K562 (cell line): ENCODE data around the gene TRMU. TPM values are rescaled to one million over a fixed set of nuclear protein-coding genes. Genes with fewer than 3 reads are reported as not detected.

ENCODE experiments used
- ATAC-seq: fragments of 200-7000 bp; cut with Tn5 transposase; 3 replicates; pipeline ENCODE4 v1.9.1; 2020; ENCODE audit warnings: moderate library complexity
- BruUV-seq: library from RNA; stranded (reverse); fragments of 400-500 nt; replicated peaks from 2 replicates; lab custom pipeline; 2021; lab: Mats Ljungman, UMichigan
- CTCF ChIA-PET: fragments of 300-600 bp; formaldehyde crosslinking; extraction: SDS; loops from one replicate; lab custom pipeline; 2021; ENCODE audit warnings: low intra/inter-chr PET ratio; lab: Yijun Ruan, JAX
- POLR2A ChIA-PET: fragments of 300-600, 350-650 bp; sonication (Branson Sonifier 250); formaldehyde crosslinking; extraction: SDS; loops from one replicate; lab custom pipeline; 2021; ENCODE audit warnings: antibody characterized with exemption, inconsistent platforms; lab: Yijun Ruan, JAX
- DNase-seq, 4 experiments: peaks; one replicate each; pipeline versions ENCODE4 v3.0.0 to v3.0.0-alpha.2; 2011 to 2018; ENCODE audit warnings: low spot score in 3 of 4, mixed read lengths in 3 of 4; ENCODE audit errors: extremely low read depth in 1 of 4
- FAIRE-seq: peaks from 2 replicates; lab custom pipeline; 2011; peaks lifted over from hg19 to GRCh38; lab: Jason Lieb, UNC
- H2AFZ ChIP-seq: 2 replicates; pipeline ENCODE4 v1.6.0; 2011; ENCODE audit warnings: low read depth, low read length, control low read depth, inconsistent platforms
- H3K27ac ChIP-seq: fragments of 200-600 bp; 3 replicates; pipeline ENCODE4 v1.8.0; 2011; ENCODE audit warnings: low read depth, mild to moderate bottlenecking, control low read depth, inconsistent platforms, low read length, moderate library complexity, mixed read lengths; ENCODE audit errors: extremely low read depth
- H3K27me3 ChIP-seq, 2 experiments: fragments of 300-600 bp in 1 of 2; 2 replicates in 1 of 2; 3 replicates in 1 of 2; pipeline versions ENCODE4 v1.6.0 to v1.8.0; 2011; ENCODE audit warnings: inconsistent platforms in 2 of 2, low read length in 2 of 2, mild to moderate bottlenecking in 1 of 2, mixed read lengths in 1 of 2, moderate library complexity in 1 of 2; ENCODE audit not compliant: control insufficient read depth in 2 of 2, insufficient read depth in 2 of 2
- H3K36me3 ChIP-seq: fragments of 300-600 bp; 3 replicates; pipeline ENCODE4 v1.8.0; 2011; ENCODE audit warnings: mild to moderate bottlenecking, low read length, inconsistent platforms; ENCODE audit not compliant: control insufficient read depth, insufficient read depth
- H3K4me1 ChIP-seq, 2 experiments: fragments of 200-600 bp in 1 of 2; replicated peaks in 1 of 2; 2 replicates in 1 of 2; 3 replicates in 1 of 2; pipeline versions ENCODE4 v1.5.1 to v1.8.0; 2011; ENCODE audit warnings: inconsistent platforms in 2 of 2, low read length in 2 of 2, mild to moderate bottlenecking in 1 of 2, mixed read lengths in 1 of 2, moderate library complexity in 1 of 2; ENCODE audit not compliant: control insufficient read depth in 2 of 2, insufficient read depth in 2 of 2
- H3K4me2 ChIP-seq: 2 replicates; pipeline ENCODE4 v1.6.1; 2011; ENCODE audit warnings: low read length, control low read depth, inconsistent platforms, mixed read lengths; ENCODE audit not compliant: insufficient read depth
- H3K4me3 ChIP-seq: fragments of 200-600 bp; sonication (generic), shearing (Covaris generic); 2 replicates; pipeline ENCODE4 v1.5.1; 2016; ENCODE audit warnings: control low read depth, inconsistent platforms
- H3K79me2 ChIP-seq: fragments of 200-600 bp; 3 replicates; pipeline ENCODE4 v1.8.0; 2011; ENCODE audit warnings: low read length, inconsistent platforms; ENCODE audit not compliant: control insufficient read depth, insufficient read depth
- H3K9ac ChIP-seq, 2 experiments: 2 replicates each; pipeline versions ENCODE4 v1.6.0 to v1.6.1; 2011; ENCODE audit warnings: low read depth in 2 of 2, low read length in 2 of 2, control low read depth in 1 of 2, inconsistent platforms in 1 of 2, mild to moderate bottlenecking in 1 of 2, mixed read lengths in 1 of 2; ENCODE audit not compliant: insufficient read depth in 1 of 2
- H3K9me1 ChIP-seq: one replicate; pipeline ENCODE4 v1.6.0; 2011; ENCODE audit warnings: inconsistent platforms, mild to moderate bottlenecking, low read length, moderate library complexity; ENCODE audit not compliant: control insufficient read depth, insufficient read depth
- H3K9me3 ChIP-seq: replicated peaks from 2 replicates; pipeline ENCODE4 v1.5.1; 2011; ENCODE audit warnings: low read depth, low read length, inconsistent platforms; ENCODE audit not compliant: control insufficient read depth, insufficient read depth
- H4K20me1 ChIP-seq: replicated peaks from 2 replicates; pipeline ENCODE4 v1.6.1; 2011; ENCODE audit warnings: low read length, inconsistent platforms, mixed read lengths; ENCODE audit not compliant: control insufficient read depth, insufficient read depth
- ARID1B ChIP-seq: fragments of 450-650 bp; IDR thresholded peaks from 2 replicates; pipeline ENCODE4 v1.6.1; 2016; ENCODE audit warnings: antibody characterized with exemption, mild to moderate bottlenecking, inconsistent platforms
- MAFF ChIP-seq: IDR thresholded peaks from 2 replicates; pipeline ENCODE4 v1.6.1; 2012; ENCODE audit warnings: low read length, improper control_type of control experiment
- MXI1 ChIP-seq: IDR thresholded peaks from 2 replicates; pipeline ENCODE4 v1.6.1; 2011; ENCODE audit warnings: low read depth, mild to moderate bottlenecking, improper control_type of control experiment, low read length
- POLR2G ChIP-seq: fragments of 200-400 bp; formaldehyde crosslinking; IDR thresholded peaks from 2 replicates; pipeline ENCODE4 v1.6.1; 2017; ENCODE audit warnings: low read depth, mild to moderate bottlenecking, antibody characterized with exemption, low read length, moderate library complexity
- ZNF175 ChIP-seq: fragments of 200-800 bp; sonication (Bioruptor generic); IDR thresholded peaks from 2 replicates; pipeline ENCODE4 v1.6.1; 2016; ENCODE audit warnings: low read depth, mild to moderate bottlenecking, missing genetic modification characterization, missing compliant biosample characterization
- ZNF707 ChIP-seq: fragments of 250-450 bp; sonication (Bioruptor Pico); conservative IDR thresholded peaks from 2 replicates; pipeline ENCODE4 v1.8.0; 2022; ENCODE audit warnings: inconsistent platforms, mild to moderate bottlenecking, moderate library complexity
- WGBS: fragments of 100-300 bp; shearing (Covaris generic); methylation state at CpG from one replicate; pipeline ENCODE4 v1.1.6; 2016; ENCODE audit warnings: low coverage, mixed read lengths; ENCODE audit not compliant: insufficient coverage; ENCODE audit errors: missing lambda C conversion rate; 5-methylcytosine and 5-hydroxymethylcytosine counted together
- in situ Hi-C: fragments of 300-500 bp; cut with MboI; formaldehyde crosslinking; loops from 4 replicates; pipeline ENCODE4 v1.15.0; 2018; ENCODE audit warnings: inconsistent platforms, mixed read lengths
- intact Hi-C: fragments of 100-400 bp; cut with micrococcal nuclease; formaldehyde crosslinking; loops from 2 replicates; pipeline ENCODE4 v1.14.2; 2022
- polyA plus RNA-seq, 8 experiments: library from polyadenylated mRNA; depleted of rRNA in 4 of 8; stranded (reverse) in 5 of 8; unstranded in 3 of 8; fragments of >200 nt; fragmentation: Nextera tagmentation in 2 of 8; fragmentation: Illumina TruSeq in 1 of 8; extraction: Ambion mirVana in 2 of 8; extraction: Trizol in 1 of 8; gene quantifications; 2 replicates each; pipeline versions ENCODE4 v1.2.1 to v1.2.3, GENCODE V29; 2011 to 2014; ENCODE audit warnings: inconsistent platforms in 1 of 8, missing spikeins in 1 of 8
- total RNA-seq, 7 experiments: library from RNA; depleted of rRNA in 6 of 7; stranded (reverse); fragments of >200 nt in 6 of 7; fragmentation: Illumina TruSeq in 2 of 7; extraction: Trizol in 2 of 7; gene quantifications; 2 replicates each; pipeline versions ENCODE4 v1.2.1 to v1.2.3, GENCODE V29; 2011 to 2021; ENCODE audit warnings: low replicate concordance in 1 of 7
- TF ChIP-seq, protein P1 (sequence below): fragments of 450-650 bp; IDR thresholded peaks from 2 replicates; pipeline ENCODE4 v1.6.1; 2016; ENCODE audit warnings: missing biosample characterization, missing genetic modification characterization
- TF ChIP-seq, protein P2 (sequence below): sonication (generic); formaldehyde crosslinking; IDR thresholded peaks from 2 replicates; pipeline ENCODE4 v1.8.0; 2022; ENCODE audit warnings: mild to moderate bottlenecking, missing genetic modification reagents
- TF ChIP-seq, protein P3 (sequence below): IDR thresholded peaks from 2 replicates; pipeline ENCODE4 v1.6.1; 2016; ENCODE audit warnings: missing genetic modification characterization, missing compliant biosample characterization
- TF ChIP-seq, protein P4 (sequence below): fragments of 250-450 bp; sonication (Bioruptor Pico); IDR thresholded peaks from 2 replicates; pipeline ENCODE4 v1.4.0; 2020; ENCODE audit warnings: mild to moderate bottlenecking, moderate library complexity

TRMU gene
- total and polyA plus RNA-seq, 9 of the 15 experiments (the other 6 are each of a cell fraction or from before 2014, with no cell fraction given) = 2.3 to 49.9 (median 35.3) TPM

DNA sequence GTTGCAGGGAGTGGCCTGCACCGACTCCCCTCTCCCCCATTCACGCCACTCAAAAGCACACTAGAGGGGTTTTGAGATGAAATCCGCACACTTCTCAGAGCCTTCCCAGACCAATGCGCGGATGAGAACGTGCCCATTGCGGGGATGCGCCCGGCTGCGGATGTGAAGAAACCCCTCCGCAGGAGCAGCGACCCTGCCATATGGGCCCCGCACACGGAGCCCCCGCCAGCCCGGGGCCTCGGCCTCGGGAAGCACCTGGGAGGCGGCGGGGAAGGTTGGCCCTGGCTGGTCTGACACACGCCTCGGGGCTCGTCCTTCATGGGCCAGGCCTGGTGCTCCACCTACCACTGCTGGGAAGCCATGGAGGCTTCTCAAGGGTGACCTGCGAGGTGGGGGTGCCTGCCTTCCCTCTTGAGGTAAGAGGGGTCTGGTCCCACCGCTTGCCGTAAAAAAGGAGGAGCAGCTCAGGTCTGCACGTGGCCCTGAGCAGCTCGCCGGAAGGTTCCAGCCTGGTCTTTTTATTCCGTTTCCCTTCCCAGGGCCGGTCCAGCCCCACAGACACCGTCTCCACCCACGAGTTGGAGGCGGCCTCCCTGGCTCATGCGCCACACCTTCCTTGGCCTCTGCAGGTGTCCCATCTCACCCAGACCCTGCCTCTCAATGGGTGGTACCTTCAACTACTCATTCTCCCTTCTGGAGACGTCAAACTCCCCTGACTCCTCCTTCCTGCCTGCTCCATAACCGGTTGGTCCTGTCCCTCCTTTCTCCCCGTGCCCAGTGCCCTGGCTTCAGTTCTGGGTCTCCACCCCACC, 39.4 kb downstream of the TRMU start:
- Histone ChIP-seq H3K27ac (no peak overlapping the region), H3K9me3 (no peaks in the 10 kb centered on the region), H3K36me3 (no peaks in the 10 kb centered on the region), H3K4me3 (no peak overlapping the region), H3K79me2 (no peaks in the 10 kb centered on the region), H3K9ac (no peak overlapping the region), H3K4me1 (peaks cover 0 to 9% of the 10 kb centered on the region in 2 experiments; a peak in 2 of 5 replicates), H3K9me1 (no peaks in the 10 kb centered on the region), H3K27me3 (peaks cover 5 to 24% of the 10 kb centered on the region in 2 experiments; a peak in 3 of 5 replicates), H4K20me1 (no peaks in the 10 kb centered on the region; the same call in 1 of the 2 replicates), H2AFZ (no peak overlapping the region), H3K4me2 (no peak overlapping the region)
- FAIRE-seq (no peak), ATAC-seq (no peak), DNase-seq (no peak)
- no TSS peak for BruUV-seq
- POLR2A ChIA-PET = no interaction called here
- WGBS = 5% methylated on average over 10 of the region's 38 CpGs
- in situ Hi-C loops (no loop called here), intact Hi-C loops (no loop called here)
- CTCF ChIA-PET = no interaction called here
- TF ChIP-seq ZNF175 (CRISPR knock-in tag) (no peak), MAFF (no peak), ARID1B (no peak), ZNF707 (CRISPR knock-in tag) (no peak), POLR2G (no peak), MXI1 (no peak)
- TF ChIP-seq, protein P1, sequence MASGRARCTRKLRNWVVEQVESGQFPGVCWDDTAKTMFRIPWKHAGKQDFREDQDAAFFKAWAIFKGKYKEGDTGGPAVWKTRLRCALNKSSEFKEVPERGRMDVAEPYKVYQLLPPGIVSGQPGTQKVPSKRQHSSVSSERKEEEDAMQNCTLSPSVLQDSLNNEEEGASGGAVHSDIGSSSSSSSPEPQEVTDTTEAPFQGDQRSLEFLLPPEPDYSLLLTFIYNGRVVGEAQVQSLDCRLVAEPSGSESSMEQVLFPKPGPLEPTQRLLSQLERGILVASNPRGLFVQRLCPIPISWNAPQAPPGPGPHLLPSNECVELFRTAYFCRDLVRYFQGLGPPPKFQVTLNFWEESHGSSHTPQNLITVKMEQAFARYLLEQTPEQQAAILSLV = no peak
- TF ChIP-seq, protein P2, sequence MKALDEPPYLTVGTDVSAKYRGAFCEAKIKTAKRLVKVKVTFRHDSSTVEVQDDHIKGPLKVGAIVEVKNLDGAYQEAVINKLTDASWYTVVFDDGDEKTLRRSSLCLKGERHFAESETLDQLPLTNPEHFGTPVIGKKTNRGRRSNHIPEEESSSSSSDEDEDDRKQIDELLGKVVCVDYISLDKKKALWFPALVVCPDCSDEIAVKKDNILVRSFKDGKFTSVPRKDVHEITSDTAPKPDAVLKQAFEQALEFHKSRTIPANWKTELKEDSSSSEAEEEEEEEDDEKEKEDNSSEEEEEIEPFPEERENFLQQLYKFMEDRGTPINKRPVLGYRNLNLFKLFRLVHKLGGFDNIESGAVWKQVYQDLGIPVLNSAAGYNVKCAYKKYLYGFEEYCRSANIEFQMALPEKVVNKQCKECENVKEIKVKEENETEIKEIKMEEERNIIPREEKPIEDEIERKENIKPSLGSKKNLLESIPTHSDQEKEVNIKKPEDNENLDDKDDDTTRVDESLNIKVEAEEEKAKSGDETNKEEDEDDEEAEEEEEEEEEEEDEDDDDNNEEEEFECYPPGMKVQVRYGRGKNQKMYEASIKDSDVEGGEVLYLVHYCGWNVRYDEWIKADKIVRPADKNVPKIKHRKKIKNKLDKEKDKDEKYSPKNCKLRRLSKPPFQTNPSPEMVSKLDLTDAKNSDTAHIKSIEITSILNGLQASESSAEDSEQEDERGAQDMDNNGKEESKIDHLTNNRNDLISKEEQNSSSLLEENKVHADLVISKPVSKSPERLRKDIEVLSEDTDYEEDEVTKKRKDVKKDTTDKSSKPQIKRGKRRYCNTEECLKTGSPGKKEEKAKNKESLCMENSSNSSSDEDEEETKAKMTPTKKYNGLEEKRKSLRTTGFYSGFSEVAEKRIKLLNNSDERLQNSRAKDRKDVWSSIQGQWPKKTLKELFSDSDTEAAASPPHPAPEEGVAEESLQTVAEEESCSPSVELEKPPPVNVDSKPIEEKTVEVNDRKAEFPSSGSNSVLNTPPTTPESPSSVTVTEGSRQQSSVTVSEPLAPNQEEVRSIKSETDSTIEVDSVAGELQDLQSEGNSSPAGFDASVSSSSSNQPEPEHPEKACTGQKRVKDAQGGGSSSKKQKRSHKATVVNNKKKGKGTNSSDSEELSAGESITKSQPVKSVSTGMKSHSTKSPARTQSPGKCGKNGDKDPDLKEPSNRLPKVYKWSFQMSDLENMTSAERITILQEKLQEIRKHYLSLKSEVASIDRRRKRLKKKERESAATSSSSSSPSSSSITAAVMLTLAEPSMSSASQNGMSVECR = no peak
- TF ChIP-seq, protein P3, sequence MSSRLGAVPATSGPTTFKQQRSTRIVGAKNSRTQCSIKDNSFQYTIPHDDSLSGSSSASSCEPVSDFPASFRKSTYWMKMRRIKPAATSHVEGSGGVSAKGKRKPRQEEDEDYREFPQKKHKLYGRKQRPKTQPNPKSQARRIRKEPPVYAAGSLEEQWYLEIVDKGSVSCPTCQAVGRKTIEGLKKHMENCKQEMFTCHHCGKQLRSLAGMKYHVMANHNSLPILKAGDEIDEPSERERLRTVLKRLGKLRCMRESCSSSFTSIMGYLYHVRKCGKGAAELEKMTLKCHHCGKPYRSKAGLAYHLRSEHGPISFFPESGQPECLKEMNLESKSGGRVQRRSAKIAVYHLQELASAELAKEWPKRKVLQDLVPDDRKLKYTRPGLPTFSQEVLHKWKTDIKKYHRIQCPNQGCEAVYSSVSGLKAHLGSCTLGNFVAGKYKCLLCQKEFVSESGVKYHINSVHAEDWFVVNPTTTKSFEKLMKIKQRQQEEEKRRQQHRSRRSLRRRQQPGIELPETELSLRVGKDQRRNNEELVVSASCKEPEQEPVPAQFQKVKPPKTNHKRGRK (tag) = no peak
- TF ChIP-seq, protein P4, sequence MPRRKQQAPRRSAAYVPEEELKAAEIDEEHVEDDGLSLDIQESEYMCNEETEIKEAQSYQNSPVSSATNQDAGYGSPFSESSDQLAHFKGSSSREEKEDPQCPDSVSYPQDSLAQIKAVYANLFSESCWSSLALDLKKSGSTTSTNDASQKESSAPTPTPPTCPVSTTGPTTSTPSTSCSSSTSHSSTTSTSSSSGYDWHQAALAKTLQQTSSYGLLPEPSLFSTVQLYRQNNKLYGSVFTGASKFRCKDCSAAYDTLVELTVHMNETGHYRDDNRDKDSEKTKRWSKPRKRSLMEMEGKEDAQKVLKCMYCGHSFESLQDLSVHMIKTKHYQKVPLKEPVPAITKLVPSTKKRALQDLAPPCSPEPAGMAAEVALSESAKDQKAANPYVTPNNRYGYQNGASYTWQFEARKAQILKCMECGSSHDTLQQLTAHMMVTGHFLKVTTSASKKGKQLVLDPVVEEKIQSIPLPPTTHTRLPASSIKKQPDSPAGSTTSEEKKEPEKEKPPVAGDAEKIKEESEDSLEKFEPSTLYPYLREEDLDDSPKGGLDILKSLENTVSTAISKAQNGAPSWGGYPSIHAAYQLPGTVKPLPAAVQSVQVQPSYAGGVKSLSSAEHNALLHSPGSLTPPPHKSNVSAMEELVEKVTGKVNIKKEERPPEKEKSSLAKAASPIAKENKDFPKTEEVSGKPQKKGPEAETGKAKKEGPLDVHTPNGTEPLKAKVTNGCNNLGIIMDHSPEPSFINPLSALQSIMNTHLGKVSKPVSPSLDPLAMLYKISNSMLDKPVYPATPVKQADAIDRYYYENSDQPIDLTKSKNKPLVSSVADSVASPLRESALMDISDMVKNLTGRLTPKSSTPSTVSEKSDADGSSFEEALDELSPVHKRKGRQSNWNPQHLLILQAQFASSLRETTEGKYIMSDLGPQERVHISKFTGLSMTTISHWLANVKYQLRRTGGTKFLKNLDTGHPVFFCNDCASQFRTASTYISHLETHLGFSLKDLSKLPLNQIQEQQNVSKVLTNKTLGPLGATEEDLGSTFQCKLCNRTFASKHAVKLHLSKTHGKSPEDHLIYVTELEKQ (CRISPR knock-in tag) = no peak
